Fibroblast of upper back skin (primary cell): ENCODE data around the gene UXT.

Source experiments
- DNase-seq: peaks from one replicate; pipeline ENCODE4 v3.0.0-alpha.2; 2013

UXT gene

GRCh38 chrX:47648376-47648775 lies 10.6 kb downstream of the UXT start:
- peak; percentile 11 for DNase-seq

GRCh38 chrX:47646636-47647035 lies 12.3 kb downstream of the UXT start:
- DNase-seq = no peak

GRCh38 chrX:47645530-47645929 lies 13.4 kb downstream of the UXT start:
- no peak for DNase-seq

GRCh38 chrX:47644557-47645091 lies 14.4 kb downstream of the UXT start:
- DNase-seq = peak; percentile 36

- peak; percentile 21 for DNase-seq
Observed at GRCh38 chrX:47643926-47644325, 15.1 kb downstream of the UXT start.

GRCh38 chrX:47638816-47639215 lies 20.2 kb downstream of the UXT start:
- DNase-seq = no peak

GRCh38 chrX:47637546-47638195 lies 21.3 kb downstream of the UXT start:
- no peak for DNase-seq

- DNase-seq = no peak
Observed at GRCh38 chrX:47634871-47635575, 24.0 kb downstream of the UXT start.

GRCh38 chrX:47633689-47634590 lies 25.0 kb downstream of the UXT start:
- no peak for DNase-seq

- no peak for DNase-seq
Observed at GRCh38 chrX:47632666-47633065, 26.3 kb downstream of the UXT start.

- DNase-seq = no peak
Observed at GRCh38 chrX:47631676-47632075, 27.3 kb downstream of the UXT start.

GRCh38 chrX:47629419-47630200 lies 29.4 kb downstream of the UXT start, which contains the start of gene CFP:
TSS of gene CFP (minus strand) at chrX:47629930. CDS start at chrX:47629844, 86 bp downstream.
- no peak for DNase-seq

GRCh38 chrX:47628982-47629381 lies 30.0 kb downstream of the UXT start:
- DNase-seq = no peak

- DNase-seq = no peak
Observed at GRCh38 chrX:47625365-47625764, 33.6 kb downstream of the UXT start.

GRCh38 chrX:47623540-47624027 lies 35.4 kb downstream of the UXT start:
- peak; percentile 77 for DNase-seq

- DNase-seq = no peak
Observed at GRCh38 chrX:47621851-47622250, 37.1 kb downstream of the UXT start.

- no peak for DNase-seq
Observed at GRCh38 chrX:47620303-47620685, 38.7 kb downstream of the UXT start.

GRCh38 chrX:47619486-47620302 lies 39.3 kb downstream of the UXT start, which contains the start of gene SYN1:
TSS of gene SYN1 (minus strand) at chrX:47619857. CDS start at chrX:47619728, 129 bp downstream.
- peak; percentile 70 for DNase-seq

GRCh38 chrX:47618923-47619485 lies 40.0 kb downstream of the UXT start:
- no peak for DNase-seq

- DNase-seq = no peak
Observed at GRCh38 chrX:47614618-47615017, 44.4 kb downstream of the UXT start.

GRCh38 chrX:47613082-47613481 lies 45.9 kb downstream of the UXT start:
- DNase-seq = no peak
